Measurements from ENCODE around the gene RYR1. TPM values are rescaled to one million over a fixed set of nuclear protein-coding genes. Genes with fewer than 3 reads are reported as not detected.

The RYR1 gene
- total and polyA plus RNA-seq, 2 donors (not counting 1 experiment from before 2014, with no cell fraction given) = 0.43 to 3.8 TPM

DNA sequence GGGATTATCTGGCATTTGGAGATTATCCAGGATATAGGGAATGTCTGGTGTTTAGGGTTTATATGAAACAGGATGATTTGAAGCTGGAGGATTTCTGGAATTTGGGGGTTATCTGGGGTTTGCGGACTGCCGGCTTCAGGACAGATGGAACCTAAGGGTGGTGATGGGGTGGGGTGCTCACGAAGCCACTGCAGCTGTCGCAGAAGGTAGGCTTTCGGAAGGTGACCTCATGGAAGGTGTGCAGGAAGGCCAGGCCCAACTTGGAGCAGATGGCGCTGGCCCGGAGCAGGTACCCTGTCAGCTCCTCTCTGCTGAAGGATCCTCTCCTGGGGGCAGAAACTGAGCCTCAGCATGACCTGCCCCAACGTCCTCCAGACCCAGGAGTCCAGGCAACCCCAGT is 21.0 kb upstream of the RYR1 start:
- H3K27ac Mint-ChIP-seq = no peak overlapping the region
- peaks cover 0 to 4% of the 10 kb centered on the region in 2 experiments for H3K36me3 ChIP-seq (replicated peaks in 1 of 2; ENCODE audit: control extremely low read depth in 1 of 2, control insufficient read depth in 1 of 2, extremely low read depth in 1 of 2, insufficient read depth in 2 of 2, low read length in 1 of 2)
- peaks cover 4 to 7% of the 10 kb centered on the region in 2 donors for H3K4me1 ChIP-seq (ENCODE audit: control insufficient read depth in 2 of 2, insufficient read depth in 2 of 2, low read length in 2 of 2)

DNA sequence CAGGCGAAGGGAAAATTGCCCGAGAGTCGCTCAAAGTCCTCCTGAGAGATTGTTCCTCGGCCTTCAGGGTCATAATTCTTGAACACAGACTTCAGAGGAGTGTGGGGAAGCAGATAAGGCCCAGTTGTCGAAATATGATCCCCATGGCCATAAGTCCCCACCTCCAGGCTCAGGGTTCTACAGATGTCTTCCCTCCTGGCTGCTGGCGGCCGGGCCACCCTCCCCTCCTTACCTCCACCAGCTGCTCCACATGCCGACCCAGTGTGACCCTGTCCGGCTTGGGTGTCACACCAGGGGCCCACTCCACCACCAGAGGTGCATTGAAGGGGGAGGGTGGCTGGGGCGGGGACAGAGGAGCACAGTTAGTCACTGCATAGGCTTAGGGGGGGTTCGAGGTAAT is 20.5 kb upstream of the RYR1 start:
- POLR2A ChIA-PET = no interaction called here
- no peak for TF ChIP-seq EZH2 (IDR thresholded peaks at IDR 0.05; ENCODE audit: borderline replicate concordance, insufficient read depth, low read depth, low read length, poor library complexity, severe bottlenecking)
- TF ChIP-seq, protein P1, sequence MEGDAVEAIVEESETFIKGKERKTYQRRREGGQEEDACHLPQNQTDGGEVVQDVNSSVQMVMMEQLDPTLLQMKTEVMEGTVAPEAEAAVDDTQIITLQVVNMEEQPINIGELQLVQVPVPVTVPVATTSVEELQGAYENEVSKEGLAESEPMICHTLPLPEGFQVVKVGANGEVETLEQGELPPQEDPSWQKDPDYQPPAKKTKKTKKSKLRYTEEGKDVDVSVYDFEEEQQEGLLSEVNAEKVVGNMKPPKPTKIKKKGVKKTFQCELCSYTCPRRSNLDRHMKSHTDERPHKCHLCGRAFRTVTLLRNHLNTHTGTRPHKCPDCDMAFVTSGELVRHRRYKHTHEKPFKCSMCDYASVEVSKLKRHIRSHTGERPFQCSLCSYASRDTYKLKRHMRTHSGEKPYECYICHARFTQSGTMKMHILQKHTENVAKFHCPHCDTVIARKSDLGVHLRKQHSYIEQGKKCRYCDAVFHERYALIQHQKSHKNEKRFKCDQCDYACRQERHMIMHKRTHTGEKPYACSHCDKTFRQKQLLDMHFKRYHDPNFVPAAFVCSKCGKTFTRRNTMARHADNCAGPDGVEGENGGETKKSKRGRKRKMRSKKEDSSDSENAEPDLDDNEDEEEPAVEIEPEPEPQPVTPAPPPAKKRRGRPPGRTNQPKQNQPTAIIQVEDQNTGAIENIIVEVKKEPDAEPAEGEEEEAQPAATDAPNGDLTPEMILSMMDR (IDR thresholded peaks at IDR 0.05) = no peak

More for the DNA sequence above, 21.0 kb upstream of the RYR1 start:
- Histone ChIP-seq H3K4me3 (ENCODE audit: control extremely low read depth in 1 of 5, extremely low read depth in 1 of 5, insufficient read depth in 1 of 5, low read depth in 2 of 5, low read length in 4 of 5) (no peak overlapping the region), H3K9ac (ENCODE audit: low read length) (no peak overlapping the region), H3K79me2 (ENCODE audit: control insufficient read depth, insufficient read depth, low read length) (no peaks in the 10 kb centered on the region), H3K27ac (ENCODE audit: low read length in 2 of 2) (no peak overlapping the region), H4K20me1 (ENCODE audit: control insufficient read depth, insufficient read depth, low read length, poor library complexity, severe bottlenecking) (no peaks in the 10 kb centered on the region), H3K4me2 (replicated peaks; ENCODE audit: low read depth, low read length, poor library complexity, severe bottlenecking) (no peak overlapping the region), H2AFZ (ENCODE audit: insufficient read depth, low read depth, low read length, poor library complexity, severe bottlenecking) (no peak overlapping the region), H3K27me3 (replicated peaks in 1 of 4; ENCODE audit: control extremely low read depth in 1 of 4, control insufficient read depth in 3 of 4, insufficient read depth in 4 of 4, low read length in 3 of 4) (no peaks in the 10 kb centered on the region), H3K9me3 (ENCODE audit: control extremely low read depth in 1 of 3, control insufficient read depth in 2 of 3, insufficient read depth in 1 of 3, low read length in 2 of 3) (peaks cover 0 to 2% (median 0%) of the 10 kb centered on the region in 3 donors)
- POLR2A ChIA-PET = no interaction called here
- 100% methylated on average over 8 of the region's 8 CpGs for WGBS (ENCODE audit: insufficient coverage)
- H3K4me1 Mint-ChIP-seq = peaks cover 6% of the 10 kb centered on the region
- ATAC-seq (ENCODE audit: low read depth) (no peak), DNase-seq (no peak)
- H3K4me3 Mint-ChIP-seq = no peak overlapping the region
- TF ChIP-seq, protein P1 (IDR thresholded peaks at IDR 0.05) = no peak
- no peak for TF ChIP-seq EZH2 (IDR thresholded peaks at IDR 0.05; ENCODE audit: borderline replicate concordance, insufficient read depth, low read depth, low read length, poor library complexity, severe bottlenecking)
- no peaks in the 10 kb centered on the region for H3K9me3 Mint-ChIP-seq (ENCODE audit: insufficient read depth)
- CTCF ChIA-PET = no interaction called here
- no peaks in the 10 kb centered on the region for H3K27me3 Mint-ChIP-seq
- intact Hi-C loops (cut with micrococcal nuclease) = no loop called here

More for the DNA sequence above, 20.5 kb upstream of the RYR1 start:
- no peak for ATAC-seq (ENCODE audit: low read depth)
- Histone ChIP-seq H3K9ac (ENCODE audit: low read length) (no peak overlapping the region), H2AFZ (ENCODE audit: insufficient read depth, low read depth, low read length, poor library complexity, severe bottlenecking) (no peak overlapping the region), H3K4me1 (ENCODE audit: control insufficient read depth in 2 of 2, insufficient read depth in 2 of 2, low read length in 2 of 2) (peaks cover 9 to 12% of the 10 kb centered on the region in 2 donors), H3K4me2 (replicated peaks; ENCODE audit: low read depth, low read length, poor library complexity, severe bottlenecking) (no peak overlapping the region), H4K20me1 (ENCODE audit: control insufficient read depth, insufficient read depth, low read length, poor library complexity, severe bottlenecking) (no peaks in the 10 kb centered on the region), H3K79me2 (ENCODE audit: control insufficient read depth, insufficient read depth, low read length) (no peaks in the 10 kb centered on the region), H3K27ac (ENCODE audit: low read length in 2 of 2) (no peak overlapping the region), H3K9me3 (ENCODE audit: control extremely low read depth in 1 of 3, control insufficient read depth in 2 of 3, insufficient read depth in 1 of 3, low read length in 2 of 3) (peaks cover 0 to 2% (median 0%) of the 10 kb centered on the region in 3 donors), H3K4me3 (ENCODE audit: control extremely low read depth in 1 of 5, extremely low read depth in 1 of 5, insufficient read depth in 1 of 5, low read depth in 2 of 5, low read length in 4 of 5) (no peak overlapping the region), H3K36me3 (replicated peaks in 1 of 2; ENCODE audit: control extremely low read depth in 1 of 2, control insufficient read depth in 1 of 2, extremely low read depth in 1 of 2, insufficient read depth in 2 of 2, low read length in 1 of 2) (peaks cover 0 to 2% of the 10 kb centered on the region in 2 experiments), H3K27me3 (replicated peaks in 1 of 4; ENCODE audit: control extremely low read depth in 1 of 4, control insufficient read depth in 3 of 4, insufficient read depth in 4 of 4, low read length in 3 of 4) (no peaks in the 10 kb centered on the region)
- 90% methylated on average over 5 of the region's 11 CpGs for WGBS (ENCODE audit: insufficient coverage)
- CTCF ChIA-PET = interaction anchor here (0.6 kb wide), 1 partner anchor 10 kb away, joined by 3 read pairs; the partner anchor contains the start of gene FAM98C
- no peak overlapping the region for H3K27ac Mint-ChIP-seq
- no peaks in the 10 kb centered on the region for H3K9me3 Mint-ChIP-seq (ENCODE audit: insufficient read depth)
- no peak overlapping the region for H3K4me3 Mint-ChIP-seq
- H3K4me1 Mint-ChIP-seq = peaks cover 11% of the 10 kb centered on the region
- intact Hi-C loops (cut with micrococcal nuclease) = no loop called here
- DNase-seq = no peak
- H3K27me3 Mint-ChIP-seq = no peaks in the 10 kb centered on the region

Data from B cell (primary cell).